GM12873 (cell line): ENCODE results near the gene IL17C.
A peak's percentile ranks its signal among the peaks of the same experiment; 100 is the strongest.

Experiments used
- TF ChIP-seq, protein P1 (sequence below): IDR thresholded peaks from 2 replicates; pipeline ENCODE4 v1.5.1; 2012; ENCODE audit warnings: low read depth, mild to moderate bottlenecking, moderate library complexity, low read length, control low read depth; ENCODE audit not compliant: insufficient read depth; ENCODE audit errors: missing control alignments

Gene IL17C

DNA sequence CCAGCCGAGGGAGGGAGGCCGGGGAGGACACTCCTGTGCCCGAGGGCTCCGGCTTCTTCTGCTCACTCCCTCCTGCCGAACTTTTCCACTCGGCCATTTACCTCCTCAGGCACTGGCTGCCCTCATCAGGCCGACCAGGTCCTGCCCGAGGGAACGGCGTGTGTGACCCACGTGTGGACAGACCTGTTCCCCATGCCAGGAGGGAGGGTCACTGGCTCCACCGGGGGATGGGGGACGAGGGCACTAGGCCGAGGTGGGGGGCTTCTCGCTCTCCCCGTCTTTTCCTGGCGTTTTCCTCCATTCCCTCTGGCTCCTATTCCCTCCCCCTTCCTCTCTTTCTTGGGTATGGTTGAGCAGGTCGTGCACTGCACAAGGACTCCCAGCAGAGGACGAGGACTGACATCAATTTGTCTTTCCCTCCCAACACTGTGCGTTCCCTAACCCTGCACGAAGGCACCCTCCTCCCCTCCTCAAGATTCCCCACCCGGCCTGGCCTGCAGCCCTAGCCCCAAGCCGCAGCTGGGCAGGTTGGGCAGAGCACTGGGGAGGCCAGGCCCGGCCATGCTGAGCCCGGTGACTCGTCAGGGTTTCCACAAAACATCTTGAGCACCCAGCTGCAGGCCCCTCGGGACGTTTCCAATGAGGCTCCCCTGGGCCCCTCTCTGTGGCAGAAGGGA lies 3.2 kb upstream of the IL17C start:
- TF ChIP-seq, protein P1, sequence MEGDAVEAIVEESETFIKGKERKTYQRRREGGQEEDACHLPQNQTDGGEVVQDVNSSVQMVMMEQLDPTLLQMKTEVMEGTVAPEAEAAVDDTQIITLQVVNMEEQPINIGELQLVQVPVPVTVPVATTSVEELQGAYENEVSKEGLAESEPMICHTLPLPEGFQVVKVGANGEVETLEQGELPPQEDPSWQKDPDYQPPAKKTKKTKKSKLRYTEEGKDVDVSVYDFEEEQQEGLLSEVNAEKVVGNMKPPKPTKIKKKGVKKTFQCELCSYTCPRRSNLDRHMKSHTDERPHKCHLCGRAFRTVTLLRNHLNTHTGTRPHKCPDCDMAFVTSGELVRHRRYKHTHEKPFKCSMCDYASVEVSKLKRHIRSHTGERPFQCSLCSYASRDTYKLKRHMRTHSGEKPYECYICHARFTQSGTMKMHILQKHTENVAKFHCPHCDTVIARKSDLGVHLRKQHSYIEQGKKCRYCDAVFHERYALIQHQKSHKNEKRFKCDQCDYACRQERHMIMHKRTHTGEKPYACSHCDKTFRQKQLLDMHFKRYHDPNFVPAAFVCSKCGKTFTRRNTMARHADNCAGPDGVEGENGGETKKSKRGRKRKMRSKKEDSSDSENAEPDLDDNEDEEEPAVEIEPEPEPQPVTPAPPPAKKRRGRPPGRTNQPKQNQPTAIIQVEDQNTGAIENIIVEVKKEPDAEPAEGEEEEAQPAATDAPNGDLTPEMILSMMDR: peak; percentile 50

DNA sequence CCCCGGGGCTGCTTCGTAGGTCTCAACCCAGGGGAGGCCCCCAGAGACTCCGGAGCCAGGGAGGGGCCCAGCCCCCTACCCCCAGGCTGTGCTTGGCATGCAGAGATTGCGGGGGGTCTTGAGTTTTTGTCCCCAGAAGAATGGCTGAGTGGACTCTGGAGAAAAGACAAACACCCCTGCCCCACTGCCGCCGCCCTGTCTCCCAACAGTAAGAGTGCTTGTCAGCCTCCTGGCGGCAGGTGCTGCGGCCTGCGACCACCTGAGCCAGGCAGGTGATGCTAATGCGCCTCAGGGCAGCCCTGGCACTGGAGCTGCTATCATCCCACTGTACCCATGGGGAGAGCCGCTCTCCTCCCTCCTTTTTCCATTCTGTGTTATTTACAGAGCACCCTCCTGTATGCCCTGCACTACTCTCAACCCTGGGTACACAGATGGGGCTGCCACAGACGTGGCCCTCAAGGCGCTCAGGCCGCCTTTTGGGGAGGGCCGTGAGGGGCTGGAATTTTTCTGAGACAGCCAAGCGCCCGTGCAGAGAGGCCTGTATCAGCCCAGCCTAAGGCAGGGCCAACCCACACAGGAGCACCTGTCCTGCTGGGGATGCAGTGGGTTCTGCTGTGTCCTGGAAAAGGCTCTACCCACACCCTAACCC lies 2.6 kb upstream of the IL17C start:
- TF ChIP-seq, protein P1: no peak

DNA sequence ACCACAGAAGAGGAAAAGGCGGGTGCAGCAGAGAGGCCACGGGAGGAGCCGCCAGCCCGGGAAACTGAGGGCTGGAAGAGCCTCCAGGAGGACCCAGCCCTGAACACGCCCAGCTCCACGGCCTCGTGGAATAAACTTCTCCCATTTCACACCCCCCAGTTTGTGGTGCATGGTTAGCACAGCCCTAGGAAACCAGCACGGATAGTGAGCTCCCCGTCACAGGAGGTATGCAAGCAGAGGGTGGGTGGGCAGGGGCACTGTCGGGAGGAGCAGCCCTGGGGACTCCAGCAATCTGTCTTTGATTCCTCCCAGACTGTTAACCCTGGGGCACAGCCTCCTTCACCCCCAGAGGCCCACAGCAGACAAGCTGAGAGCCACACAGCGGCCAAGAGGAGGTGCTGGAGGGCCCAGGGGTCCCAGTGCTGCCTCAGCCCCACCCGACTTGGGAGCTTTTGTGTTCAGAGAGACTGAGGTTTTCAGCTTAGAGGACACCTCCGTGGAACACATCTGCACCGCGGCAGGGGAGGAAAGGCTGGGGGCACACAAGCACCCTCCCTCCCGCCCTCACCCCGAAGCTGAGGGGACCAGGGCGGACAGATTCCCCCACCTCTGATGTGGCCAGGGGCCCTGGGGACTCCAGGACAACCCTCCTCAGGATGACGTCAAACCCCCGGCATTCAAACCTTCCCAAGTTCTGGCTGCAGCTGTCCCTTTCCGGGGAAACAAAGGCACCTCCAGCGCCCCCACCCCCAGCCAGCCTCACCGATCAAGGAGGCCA lies 1.7 kb upstream of the IL17C start:
- TF ChIP-seq, protein P1: no peak

DNA sequence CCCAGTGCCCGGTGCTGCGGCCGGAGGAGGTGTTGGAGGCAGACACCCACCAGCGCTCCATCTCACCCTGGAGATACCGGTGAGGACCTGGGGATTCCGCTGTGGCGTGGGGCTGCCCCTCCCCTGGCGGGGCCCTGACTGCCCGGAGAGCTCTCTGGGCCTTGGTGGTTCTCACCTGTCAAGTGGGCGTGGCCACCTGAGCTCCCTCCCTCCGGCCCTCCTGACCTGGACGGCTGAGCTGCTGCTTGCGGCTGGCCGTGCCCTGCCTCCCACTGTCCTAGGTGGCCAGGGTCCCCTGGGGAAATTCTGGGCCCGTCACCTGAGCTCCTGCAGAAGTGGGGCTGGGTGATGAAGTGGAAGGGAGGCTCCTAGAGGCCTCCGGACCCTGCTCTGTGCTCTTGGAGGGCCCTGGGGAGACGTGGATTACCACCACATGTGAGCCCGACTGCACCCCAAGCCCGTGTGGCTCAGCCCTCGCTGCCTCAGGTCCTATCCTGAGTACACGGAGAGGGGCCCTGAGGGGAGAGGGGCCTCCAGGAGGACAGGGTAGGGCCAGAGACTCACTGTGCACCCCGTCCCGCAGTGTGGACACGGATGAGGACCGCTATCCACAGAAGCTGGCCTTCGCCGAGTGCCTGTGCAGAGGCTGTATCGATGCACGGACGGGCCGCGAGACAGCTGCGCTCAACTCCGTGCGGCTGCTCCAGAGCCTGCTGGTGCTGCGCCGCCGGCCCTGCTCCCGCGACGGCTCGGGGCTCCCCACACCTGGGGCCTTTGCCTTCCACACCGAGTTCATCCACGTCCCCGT lies 1.1 kb downstream of the IL17C start:
- TF ChIP-seq, protein P1: no peak

DNA sequence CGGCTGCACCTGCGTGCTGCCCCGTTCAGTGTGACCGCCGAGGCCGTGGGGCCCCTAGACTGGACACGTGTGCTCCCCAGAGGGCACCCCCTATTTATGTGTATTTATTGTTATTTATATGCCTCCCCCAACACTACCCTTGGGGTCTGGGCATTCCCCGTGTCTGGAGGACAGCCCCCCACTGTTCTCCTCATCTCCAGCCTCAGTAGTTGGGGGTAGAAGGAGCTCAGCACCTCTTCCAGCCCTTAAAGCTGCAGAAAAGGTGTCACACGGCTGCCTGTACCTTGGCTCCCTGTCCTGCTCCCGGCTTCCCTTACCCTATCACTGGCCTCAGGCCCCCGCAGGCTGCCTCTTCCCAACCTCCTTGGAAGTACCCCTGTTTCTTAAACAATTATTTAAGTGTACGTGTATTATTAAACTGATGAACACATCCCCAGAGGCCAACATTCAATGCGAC lies 1.7 kb downstream of the IL17C start:
- TF ChIP-seq, protein P1: no peak

DNA sequence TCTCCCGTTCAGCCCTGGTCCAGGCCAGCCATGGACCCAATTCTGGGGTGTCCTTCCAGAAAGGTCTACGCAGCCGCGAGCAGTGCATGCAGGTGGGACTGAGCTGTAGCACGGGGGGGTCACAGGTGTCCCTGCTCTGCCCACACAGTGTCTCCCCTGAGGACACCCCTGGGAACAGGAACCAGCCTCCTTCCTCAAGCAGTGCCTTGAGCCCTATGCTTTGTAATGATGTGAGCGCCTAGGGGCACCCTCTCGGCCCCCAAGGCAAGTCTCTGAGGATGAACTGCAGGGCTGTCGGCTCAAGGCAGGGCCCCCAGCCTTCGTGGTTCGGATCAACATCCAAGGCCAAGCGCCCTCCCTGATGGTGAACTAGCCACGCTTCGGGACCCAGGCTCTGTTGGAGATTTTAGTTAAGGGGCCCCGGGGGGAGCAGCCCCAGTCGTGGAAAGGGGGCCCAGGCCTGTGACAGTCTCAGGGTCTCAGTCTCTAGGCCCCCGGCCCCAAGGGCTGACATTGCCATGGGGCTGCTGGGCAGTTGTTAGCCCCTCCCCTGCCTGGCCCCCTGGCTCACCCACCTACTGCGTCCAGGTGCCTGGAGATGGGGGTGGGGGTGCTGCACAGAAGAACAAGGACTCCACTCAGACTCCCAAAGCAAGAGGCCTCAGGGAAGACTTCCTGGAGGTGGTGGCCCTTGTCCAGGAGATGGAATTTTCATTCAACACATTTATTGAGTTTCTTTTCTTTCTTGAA lies 2.3 kb downstream of the IL17C start:
- TF ChIP-seq, protein P1: no peak
